Stimulated activated CD8-positive, alpha-beta memory T cell treated with anti-CD3 and anti-CD28 coated beads, Interleukin-15, amount 100 ng/mL, for 1 hour (primary cell): Measurements from ENCODE around the gene SLC37A1.

ENCODE experiments used
- DNase-seq: peaks from one replicate; pipeline ENCODE4 v3.0.0-alpha.2; 2020; ENCODE audit warnings: low read depth

Gene SLC37A1

GRCh38 chr21:42545317-42545716, 31.7 kb downstream of the SLC37A1 start:
- no peak for DNase-seq

- no peak for DNase-seq
Measured at GRCh38 chr21:42545745-42546144, 32.1 kb downstream of the SLC37A1 start.

GRCh38 chr21:42546433-42546832, 32.8 kb downstream of the SLC37A1 start:
- no peak for DNase-seq

GRCh38 chr21:42547001-42547905, 33.6 kb downstream of the SLC37A1 start:
- no peak for DNase-seq

GRCh38 chr21:42547906-42548365, 34.3 kb downstream of the SLC37A1 start:
- no peak for DNase-seq

- DNase-seq, result no peak
Measured at GRCh38 chr21:42548687-42549406, 35.2 kb downstream of the SLC37A1 start.

GRCh38 chr21:42550817-42551216, 37.2 kb downstream of the SLC37A1 start:
- DNase-seq, result no peak

- DNase-seq, result no peak
Measured at GRCh38 chr21:42552407-42553336, 39.0 kb downstream of the SLC37A1 start.

GRCh38 chr21:42553435-42553834, 39.8 kb downstream of the SLC37A1 start:
- no peak for DNase-seq

GRCh38 chr21:42554251-42554961, 40.8 kb downstream of the SLC37A1 start:
- DNase-seq, result no peak

- DNase-seq, result no peak
Measured at GRCh38 chr21:42555756-42556438, 42.2 kb downstream of the SLC37A1 start.

GRCh38 chr21:42556476-42556875, 42.8 kb downstream of the SLC37A1 start:
- no peak for DNase-seq

GRCh38 chr21:42556960-42557359, 43.3 kb downstream of the SLC37A1 start:
- no peak for DNase-seq

- no peak for DNase-seq
Measured at GRCh38 chr21:42557420-42557819, 43.8 kb downstream of the SLC37A1 start.

- DNase-seq, result no peak
Measured at GRCh38 chr21:42558368-42558767, 44.7 kb downstream of the SLC37A1 start.

GRCh38 chr21:42558846-42559245, 45.2 kb downstream of the SLC37A1 start:
- DNase-seq, result no peak

GRCh38 chr21:42559326-42559725, 45.7 kb downstream of the SLC37A1 start:
- no peak for DNase-seq

GRCh38 chr21:42560517-42561179, 47.0 kb downstream of the SLC37A1 start:
- no peak for DNase-seq

GRCh38 chr21:42561762-42562650, 48.4 kb downstream of the SLC37A1 start:
- no peak for DNase-seq
